ENCODE results near the gene TRA2A.

TRA2A gene

DNA sequence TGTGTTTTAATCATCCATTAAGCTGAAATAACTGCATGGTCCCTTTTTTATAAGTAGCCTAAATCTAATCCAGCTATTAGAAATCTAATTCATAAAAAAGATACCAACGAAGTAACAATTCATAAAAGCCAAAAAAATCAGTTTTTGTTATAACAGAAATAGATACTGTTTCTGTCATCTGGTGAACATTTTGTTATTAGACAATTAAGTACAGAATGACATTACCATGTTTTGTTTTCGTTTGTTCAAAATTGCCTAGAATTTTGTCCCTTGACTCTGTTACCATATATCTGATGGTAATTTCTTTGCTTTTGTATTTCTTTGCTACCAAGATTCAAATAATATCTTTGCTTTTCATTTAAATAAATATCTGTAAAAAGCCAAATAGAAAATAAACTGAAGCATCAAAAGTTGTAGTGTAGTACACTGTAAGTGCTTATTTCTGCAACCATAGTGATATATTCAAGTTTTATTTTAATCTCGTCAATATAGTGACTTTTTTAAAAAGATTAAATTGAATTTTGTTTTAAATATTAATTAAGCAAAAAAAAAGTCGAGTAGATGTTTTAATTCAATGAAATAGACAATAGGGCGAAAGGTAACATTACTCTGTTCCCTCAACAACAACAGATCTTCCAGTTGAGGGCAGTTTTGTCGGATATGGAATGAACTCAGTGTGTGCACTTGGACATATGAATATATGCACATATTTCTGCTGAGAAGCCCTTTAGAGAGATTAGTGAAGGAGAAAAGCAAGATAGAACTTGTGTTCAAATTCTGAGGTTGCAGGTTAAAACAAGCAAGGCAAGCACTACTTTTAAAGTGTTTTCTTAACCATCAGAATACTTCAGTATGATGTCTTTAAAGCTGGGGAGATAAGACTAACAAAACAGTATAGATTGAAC is 53.6 kb downstream of the TRA2A start:
- no peak overlapping the region for H3K27ac ChIP-seq
- peaks cover 57% of the 10 kb centered on the region for H3K27me3 ChIP-seq
- no peak for TF ChIP-seq Cebpa-rat (IDR thresholded peaks at IDR 0.05)
- H3K9me3 ChIP-seq: no peaks in the 10 kb centered on the region; the same call in 1 of the 2 replicates
- H3K4me3 ChIP-seq: no peak overlapping the region
- H3K9ac ChIP-seq: no peak overlapping the region
- no peak overlapping the region for H3K4me2 ChIP-seq
- H3K4me1 ChIP-seq: peaks cover 12% of the 10 kb centered on the region
- H3K36me3 ChIP-seq: no peaks in the 10 kb centered on the region
- H4K20me1 ChIP-seq: peaks cover 40% of the 10 kb centered on the region

- TF ChIP-seq Cebpa-rat (IDR thresholded peaks at IDR 0.05): no peak
- Histone ChIP-seq H3K9me3 (no peaks in the 10 kb centered on the region; the same call in 1 of the 2 replicates), H4K20me1 (peaks cover 51% of the 10 kb centered on the region), H3K27ac (no peak overlapping the region), H3K36me3 (no peaks in the 10 kb centered on the region), H3K27me3 (peaks cover 68% of the 10 kb centered on the region), H3K9ac (no peak overlapping the region), H3K4me3 (no peak overlapping the region), H3K4me2 (no peak overlapping the region), H3K4me1 (peaks cover 12% of the 10 kb centered on the region)
These were observed 54.7 kb downstream of the TRA2A start for GRCh38 chr7:23477157-23477499.

- peaks cover 12% of the 10 kb centered on the region for H3K4me1 ChIP-seq
- no peak overlapping the region for H3K4me3 ChIP-seq
- H4K20me1 ChIP-seq: peaks cover 57% of the 10 kb centered on the region
- peaks cover 74% of the 10 kb centered on the region for H3K27me3 ChIP-seq
- no peaks in the 10 kb centered on the region; the same call in 1 of the 2 replicates for H3K9me3 ChIP-seq
- no peak overlapping the region for H3K4me2 ChIP-seq
- H3K27ac ChIP-seq: no peak overlapping the region
- no peak for TF ChIP-seq Cebpa-rat (IDR thresholded peaks at IDR 0.05)
- H3K36me3 ChIP-seq: no peaks in the 10 kb centered on the region
- no peak overlapping the region for H3K9ac ChIP-seq
These were observed 55.3 kb downstream of the TRA2A start for GRCh38 chr7:23476286-23477156.

DNA sequence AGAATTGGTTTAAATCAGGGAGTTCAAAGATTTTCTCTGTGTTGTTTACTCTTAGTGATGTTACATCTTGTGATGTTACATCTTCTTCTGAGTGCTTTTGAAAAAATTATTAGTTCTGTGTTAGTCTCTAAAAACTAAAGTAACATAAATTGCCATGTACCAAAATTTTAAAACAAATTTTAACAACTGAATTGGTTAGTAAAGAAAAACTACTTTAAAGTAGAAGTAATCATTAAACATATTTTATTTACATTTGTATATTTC is 56.3 kb downstream of the TRA2A start:
- Histone ChIP-seq H3K9me3 (no peaks in the 10 kb centered on the region; the same call in 1 of the 2 replicates), H3K36me3 (no peaks in the 10 kb centered on the region), H3K4me3 (no peak overlapping the region), H3K4me2 (no peak overlapping the region), H3K4me1 (peaks cover 13% of the 10 kb centered on the region), H3K27ac (no peak overlapping the region), H3K27me3 (peaks cover 85% of the 10 kb centered on the region), H4K20me1 (peaks cover 65% of the 10 kb centered on the region), H3K9ac (no peak overlapping the region)
- TF ChIP-seq Cebpa-rat (IDR thresholded peaks at IDR 0.05): no peak

GRCh38 chr7:23474829-23475575 is 56.8 kb downstream of the TRA2A start:
- Histone ChIP-seq H3K4me2 (peak overlapping the region; percentile 84), H3K4me3 (peak overlapping the region; percentile 51), H3K4me1 (peaks cover 16% of the 10 kb centered on the region), H3K9me3 (no peaks in the 10 kb centered on the region; the same call in 1 of the 2 replicates), H3K27me3 (peaks cover 90% of the 10 kb centered on the region), H3K36me3 (no peaks in the 10 kb centered on the region), H3K27ac (no peak overlapping the region), H4K20me1 (peaks cover 70% of the 10 kb centered on the region), H3K9ac (no peak overlapping the region)
- no peak for TF ChIP-seq Cebpa-rat (IDR thresholded peaks at IDR 0.05)

DNA sequence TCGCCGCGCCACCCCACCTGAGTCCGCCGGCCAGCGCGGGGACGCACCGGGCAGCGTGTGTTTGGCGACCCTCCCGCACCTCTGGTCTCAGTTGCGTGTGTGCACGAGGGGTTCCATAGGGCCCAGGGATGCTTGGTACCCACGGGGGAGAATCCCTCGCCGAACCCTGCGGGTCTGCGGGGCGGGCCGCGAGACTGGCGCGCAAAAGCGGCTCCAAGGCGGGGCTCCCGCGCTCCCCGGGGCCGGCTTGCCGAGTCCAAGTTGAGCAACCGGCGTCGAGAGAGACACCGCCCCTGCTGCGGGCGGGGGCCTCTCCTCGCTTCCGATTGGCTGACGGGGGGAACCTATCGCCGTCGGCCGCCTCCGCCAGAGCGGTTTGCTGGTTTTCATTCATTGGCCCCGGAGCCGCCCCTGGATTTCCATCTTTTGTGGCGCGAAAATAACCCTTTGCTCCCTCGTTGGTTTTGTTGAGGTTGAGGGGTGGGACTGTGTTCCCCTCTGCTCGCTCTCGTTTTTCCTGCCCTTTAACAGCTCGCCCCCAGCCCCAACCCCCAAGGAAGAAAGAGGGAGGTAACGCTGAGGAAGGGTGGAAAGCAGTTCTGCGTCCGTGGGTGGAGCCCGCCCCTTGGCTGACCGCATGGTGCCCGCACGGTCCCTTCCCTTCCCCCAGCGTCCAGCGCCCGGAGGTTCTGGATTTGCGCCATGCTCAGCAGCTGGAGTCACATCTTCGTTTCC is 57.5 kb downstream of the TRA2A start:
- peaks cover 95% of the 10 kb centered on the region for H3K27me3 ChIP-seq
- peak; percentile 87 for TF ChIP-seq Cebpa-rat (IDR thresholded peaks at IDR 0.05)
- no peaks in the 10 kb centered on the region; the same call in 1 of the 2 replicates for H3K9me3 ChIP-seq
- peaks cover 78% of the 10 kb centered on the region for H4K20me1 ChIP-seq
- no peak overlapping the region for H3K9ac ChIP-seq
- no peak overlapping the region for H3K27ac ChIP-seq
- H3K36me3 ChIP-seq: no peaks in the 10 kb centered on the region
- peak overlapping the region; percentile 51 for H3K4me3 ChIP-seq
- H3K4me1 ChIP-seq: peaks cover 22% of the 10 kb centered on the region
- H3K4me2 ChIP-seq: peak overlapping the region; percentile 84

GRCh38 chr7:23473844-23474093 is 58.0 kb downstream of the TRA2A start:
- Histone ChIP-seq H3K27me3 (peaks cover 96% of the 10 kb centered on the region), H3K4me2 (peak overlapping the region; percentile 84), H3K4me3 (peak overlapping the region; percentile 51), H3K4me1 (peaks cover 27% of the 10 kb centered on the region), H4K20me1 (peaks cover 83% of the 10 kb centered on the region), H3K9me3 (no peaks in the 10 kb centered on the region; the same call in 1 of the 2 replicates), H3K36me3 (no peaks in the 10 kb centered on the region), H3K27ac (no peak overlapping the region), H3K9ac (no peak overlapping the region)
- TF ChIP-seq Cebpa-rat (IDR thresholded peaks at IDR 0.05): no peak

- Histone ChIP-seq H3K36me3 (no peaks in the 10 kb centered on the region), H3K9me3 (no peaks in the 10 kb centered on the region; the same call in 1 of the 2 replicates), H3K4me1 (peaks cover 32% of the 10 kb centered on the region), H3K27me3 (peaks cover 96% of the 10 kb centered on the region), H3K9ac (no peak overlapping the region), H4K20me1 (peaks cover 88% of the 10 kb centered on the region), H3K4me3 (peak overlapping the region; percentile 51), H3K27ac (no peak overlapping the region), H3K4me2 (peak overlapping the region; percentile 84)
- TF ChIP-seq Cebpa-rat (IDR thresholded peaks at IDR 0.05): no peak
These were observed 58.6 kb downstream of the TRA2A start for GRCh38 chr7:23472956-23473843.
